AG08396 (cell line): ENCODE measurements around the gene SIGLEC12.
"Not testable (repeated sequence)": the region's sequence is repeated elsewhere in the genome, so short reads cannot be mapped to it uniquely, and the experiment has no call there.

ENCODE experiments used
- DNase-seq: peaks from one replicate; pipeline ENCODE4 v3.0.0; 2012; ENCODE audit warnings: low spot score, mixed read lengths

Gene SIGLEC12

GRCh38 chr19:51524666-51525264 is 23.2 kb upstream of the SIGLEC12 start:
- no peak for DNase-seq

GRCh38 chr19:51521781-51522180 is 20.2 kb upstream of the SIGLEC12 start:
- DNase-seq, result no peak

- DNase-seq, result no peak
These were observed 19.8 kb upstream of the SIGLEC12 start for GRCh38 chr19:51521357-51521756.

GRCh38 chr19:51520728-51521127 is 19.1 kb upstream of the SIGLEC12 start:
- no peak for DNase-seq

- DNase-seq, result peak; percentile 64
These were observed 13.4 kb upstream of the SIGLEC12 start for GRCh38 chr19:51514866-51515481.

GRCh38 chr19:51513968-51514367 is 12.4 kb upstream of the SIGLEC12 start:
- no peak for DNase-seq

GRCh38 chr19:51511353-51511752 is 9.8 kb upstream of the SIGLEC12 start:
- no peak for DNase-seq

- no peak for DNase-seq
These were observed 8.4 kb upstream of the SIGLEC12 start for GRCh38 chr19:51509823-51510660.

GRCh38 chr19:51508059-51508733 is 6.6 kb upstream of the SIGLEC12 start:
- no peak for DNase-seq

- DNase-seq, result no peak
These were observed 6.0 kb upstream of the SIGLEC12 start for GRCh38 chr19:51507640-51508058.

GRCh38 chr19:51507192-51507591 is 5.6 kb upstream of the SIGLEC12 start:
- no peak for DNase-seq

- no peak for DNase-seq
These were observed 4.3 kb upstream of the SIGLEC12 start for GRCh38 chr19:51505904-51506303.

GRCh38 chr19:51503896-51504295 is 2.3 kb upstream of the SIGLEC12 start:
- no peak for DNase-seq

GRCh38 chr19:51503286-51503817 is 1.8 kb upstream of the SIGLEC12 start:
- DNase-seq, result no peak

- DNase-seq, result not testable (repeated sequence)
These were observed 669 bp downstream of the SIGLEC12 start for GRCh38 chr19:51500931-51501330.

- no peak for DNase-seq
These were observed 3.9 kb downstream of the SIGLEC12 start for GRCh38 chr19:51497666-51498065.

- DNase-seq, result no peak
These were observed 7.8 kb downstream of the SIGLEC12 start for GRCh38 chr19:51493776-51494175.

- no peak for DNase-seq
These were observed 10.0 kb downstream of the SIGLEC12 start for GRCh38 chr19:51491586-51491985.

- no peak for DNase-seq
These were observed 10.9 kb downstream of the SIGLEC12 start for GRCh38 chr19:51490676-51491075.

- no peak for DNase-seq
These were observed 12.5 kb downstream of the SIGLEC12 start for GRCh38 chr19:51489113-51489512.

- no peak for DNase-seq
These were observed 13.1 kb downstream of the SIGLEC12 start for GRCh38 chr19:51488491-51488890.

- DNase-seq, result no peak
These were observed 15.5 kb downstream of the SIGLEC12 start for GRCh38 chr19:51485960-51486660.
